SK-N-SH (cell line): ENCODE measurements around the gene FOXK1. TPM values are rescaled to one million over a fixed set of nuclear protein-coding genes. Genes with fewer than 3 reads are reported as not detected.

Experiments
- CTCF ChIA-PET: fragments of 300-600, 350-600 bp; formaldehyde crosslinking; extraction: SDS; loops from one replicate; lab custom pipeline; 2021; lab: Yijun Ruan, JAX
- POLR2A ChIA-PET: fragments of 350-600 bp; sonication (Branson Sonifier 250); formaldehyde crosslinking; extraction: SDS; loops from one replicate; lab custom pipeline; 2020; ENCODE audit warnings: antibody characterized with exemption, inconsistent platforms; lab: Yijun Ruan, JAX
- DNase-seq: peaks from one replicate; pipeline ENCODE4 v3.0.0; 2012
- H2AFZ ChIP-seq: fragments of 200-600 bp; sonication (generic); 2 replicates; pipeline ENCODE4 v1.8.1; 2016; ENCODE audit warnings: antibody characterized with exemption, mild to moderate bottlenecking, low read depth
- H3F3A ChIP-seq: fragments of 200-600 bp; sonication (generic); replicated peaks from 2 replicates; pipeline ENCODE3; 2016; ENCODE audit warnings: antibody characterized with exemption, mild to moderate bottlenecking; ENCODE audit not compliant: insufficient read depth
- H3K27ac ChIP-seq, 2 experiments: fragments of 200-500 bp in 1 of 2; fragments of 200-600 bp in 1 of 2; sonication (Bioruptor generic) in 1 of 2; sonication (generic), shearing (Covaris generic) in 1 of 2; 2 replicates each; pipeline versions ENCODE4 v1.5.1 to v1.6.1; 2014 to 2016; ENCODE audit warnings: low read depth in 2 of 2, inconsistent platforms in 1 of 2, low read length in 1 of 2, mild to moderate bottlenecking in 1 of 2, mixed read lengths in 1 of 2
- H3K27me3 ChIP-seq: fragments of 200-600 bp; sonication (generic), shearing (Covaris generic); 2 replicates; pipeline ENCODE4 v1.6.1; 2016; ENCODE audit warnings: mixed run types; ENCODE audit not compliant: insufficient read depth
- H3K36me3 ChIP-seq, 2 experiments: fragments of 200-500 bp in 1 of 2; fragments of 200-600 bp in 1 of 2; sonication (Bioruptor generic) in 1 of 2; sonication (generic) in 1 of 2; replicated peaks in 1 of 2; 2 replicates each; pipeline versions ENCODE3 to v1.5.1; 2014 to 2016; ENCODE audit warnings: low read length in 1 of 2, mild to moderate bottlenecking in 1 of 2; ENCODE audit not compliant: insufficient read depth in 2 of 2, control insufficient read depth in 1 of 2
- H3K4me1 ChIP-seq, 2 experiments: fragments of 200-500 bp in 1 of 2; fragments of 200-600 bp in 1 of 2; sonication (Bioruptor generic) in 1 of 2; sonication (generic), shearing (Covaris generic) in 1 of 2; 2 replicates each; pipeline versions ENCODE4 v1.5.1 to v1.6.1; 2014 to 2016; ENCODE audit warnings: low read depth in 1 of 2, low read length in 1 of 2, mixed run types in 1 of 2; ENCODE audit not compliant: insufficient read depth in 2 of 2, control insufficient read depth in 1 of 2
- H3K4me2 ChIP-seq: fragments of 200-600 bp; sonication (generic), shearing (Covaris generic); 2 replicates; pipeline ENCODE4 v1.6.1; 2017; ENCODE audit warnings: mixed run types
- H3K4me3 ChIP-seq, 2 experiments: fragments of 200-500 bp in 1 of 2; fragments of 200-600 bp in 1 of 2; sonication (Bioruptor generic) in 1 of 2; sonication (generic), shearing (Covaris generic) in 1 of 2; 2 replicates each; pipeline versions ENCODE4 v1.5.1 to v1.8.1; 2014 to 2016; ENCODE audit warnings: low read depth in 2 of 2, inconsistent platforms in 1 of 2, low read length in 1 of 2, mild to moderate bottlenecking in 1 of 2, mixed read lengths in 1 of 2, moderate library complexity in 1 of 2
- H3K79me2 ChIP-seq: fragments of 200-600 bp; sonication (generic); 2 replicates; pipeline ENCODE4 v1.8.1; 2017; ENCODE audit warnings: mild to moderate bottlenecking; ENCODE audit not compliant: insufficient read depth
- H3K9ac ChIP-seq: fragments of 200-600 bp; sonication (generic); 2 replicates; pipeline ENCODE4 v1.6.1; 2017; ENCODE audit warnings: mixed run types
- H3K9me2 ChIP-seq: fragments of 200-600 bp; sonication (generic); 2 replicates; pipeline ENCODE4 v1.6.1; 2017; ENCODE audit warnings: mixed run types
- H3K9me3 ChIP-seq: fragments of 200-600 bp; sonication (generic); 2 replicates; pipeline ENCODE4 v1.6.1; 2017; ENCODE audit warnings: mixed run types, mild to moderate bottlenecking, moderate library complexity
- H4K20me1 ChIP-seq: fragments of 200-600 bp; sonication (generic); 2 replicates; pipeline ENCODE4 v1.6.1; 2017; ENCODE audit warnings: mild to moderate bottlenecking, mixed run types; ENCODE audit not compliant: insufficient read depth
- CTCF ChIP-seq: fragments of 200-600 bp; sonication (generic); IDR thresholded peaks from 2 replicates; pipeline ENCODE4 v1.6.1; 2017; ENCODE audit warnings: antibody characterized with exemption, mild to moderate bottlenecking, moderate library complexity
- EZH2phosphoT487 ChIP-seq: fragments of 200-600 bp; sonication (generic); IDR thresholded peaks from 2 replicates; pipeline ENCODE4 v1.6.1; 2017; ENCODE audit warnings: low read depth, mixed run types, mild to moderate bottlenecking, antibody characterized with exemption, moderate library complexity, borderline replicate concordance
- FOSL2 ChIP-seq: IDR thresholded peaks from 2 replicates; pipeline ENCODE4 v1.4.0; 2012; ENCODE audit warnings: low read depth, mild to moderate bottlenecking, moderate library complexity, borderline replicate concordance
- GATA2 ChIP-seq: sonication (generic); formaldehyde crosslinking; IDR thresholded peaks from 2 replicates; pipeline ENCODE4 v1.5.0; 2020; ENCODE audit warnings: mild to moderate bottlenecking, missing genetic modification reagents
- MEF2A ChIP-seq: IDR thresholded peaks from 2 replicates; pipeline ENCODE4 v1.4.0; 2012; ENCODE audit warnings: low read depth, borderline replicate concordance
- MXI1 ChIP-seq: IDR thresholded peaks from 2 replicates; pipeline ENCODE4 v1.6.1; 2012; ENCODE audit warnings: mild to moderate bottlenecking, low read depth, low read length, improper control_type of control experiment
- NRF1 ChIP-seq: IDR thresholded peaks from 2 replicates; pipeline ENCODE4 v1.6.1; 2012; ENCODE audit warnings: low read depth, mild to moderate bottlenecking, low read length
- POLR2AphosphoS5 ChIP-seq: IDR thresholded peaks from 2 replicates; pipeline ENCODE4 v1.6.1; 2012; ENCODE audit warnings: low read depth, low read length
- RXRA ChIP-seq: IDR thresholded peaks from 2 replicates; pipeline ENCODE4 v1.4.0; 2012; ENCODE audit warnings: low read depth, mild to moderate bottlenecking, borderline replicate concordance
- SIN3A ChIP-seq: IDR thresholded peaks from 2 replicates; pipeline ENCODE4 v1.6.1; 2012; ENCODE audit warnings: low read depth, mild to moderate bottlenecking, low read length, moderate library complexity, borderline replicate concordance
- TAF1 ChIP-seq: IDR thresholded peaks from 2 replicates; pipeline ENCODE4 v1.6.1; 2012; ENCODE audit warnings: low read depth, mild to moderate bottlenecking, low read length, moderate library complexity, borderline replicate concordance
- WGBS: methylation state at CpG from one replicate; pipeline ENCODE4 v1.1.6; 2017; ENCODE audit warnings: low lambda C conversion rate; 5-methylcytosine and 5-hydroxymethylcytosine counted together
- polyA plus RNA-seq, 3 experiments: library from polyadenylated mRNA; depleted of rRNA; stranded (reverse); fragments of >200 nt; gene quantifications; 2 replicates each; pipeline ENCODE4 v1.2.3, GENCODE V29; 2012
- TF ChIP-seq, protein P1 (sequence below): fragments of 150-350 bp; IDR thresholded peaks from 2 replicates; pipeline ENCODE4 v1.6.1; 2016; ENCODE audit warnings: mild to moderate bottlenecking, low read depth, low read length
- TF ChIP-seq, protein P2 (sequence below): IDR thresholded peaks from 2 replicates; pipeline ENCODE4; 2012

Gene FOXK1
- polyA plus RNA-seq, 1 of the 3 experiments (the other 2 are of a cell fraction) = 4.7 TPM

DNA sequence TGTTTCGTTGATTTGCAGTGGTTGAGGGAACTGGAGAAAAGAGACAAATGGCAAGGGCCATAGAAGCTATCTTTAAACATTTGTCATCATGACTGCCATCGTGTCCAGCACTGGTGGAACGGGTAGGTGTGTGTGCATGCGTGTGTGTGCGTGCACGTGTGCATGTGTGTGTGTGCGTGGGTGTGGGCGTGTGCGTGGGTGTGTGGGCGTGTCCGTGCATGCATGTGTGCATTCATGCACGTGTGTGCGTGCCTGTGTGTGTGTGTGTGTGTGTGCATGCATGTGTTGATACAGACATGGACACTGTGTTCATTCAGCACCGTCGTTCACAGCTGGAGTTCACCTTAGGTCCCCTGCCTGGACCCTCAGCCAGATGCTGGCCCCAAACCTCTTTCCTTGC lies 55.2 kb downstream of the FOXK1 start:
- ChIA-PET POLR2A (no interaction called here), CTCF (interaction anchor here (1.3 to 1.5 kb wide), 2 partner anchors 11 to 39 kb away, joined by 3 read pairs; partner anchors contain the start of gene AP5Z1)
- Histone ChIP-seq H2AFZ (no peak overlapping the region), H3K4me2 (no peak overlapping the region), H3K27me3 (no peaks in the 10 kb centered on the region), H3K27ac (no peak overlapping the region), H4K20me1 (no peaks in the 10 kb centered on the region), H3F3A (no peaks in the 10 kb centered on the region), H3K4me1 (peaks cover 16 to 17% of the 10 kb centered on the region in 2 experiments; a peak in 3 of 4 replicates), H3K9me3 (no peaks in the 10 kb centered on the region), H3K9ac (no peak overlapping the region), H3K9me2 (no peaks in the 10 kb centered on the region), H3K36me3 (peaks cover 3 to 11% of the 10 kb centered on the region in 2 experiments), H3K4me3 (no peak overlapping the region), H3K79me2 (peaks cover 40% of the 10 kb centered on the region)
- 92% methylated on average over 14 of the region's 15 CpGs for WGBS
- DNase-seq = no peak
- TF ChIP-seq TAF1 = no peak
- no peak for TF ChIP-seq FOSL2
- TF ChIP-seq NRF1 = no peak
- TF ChIP-seq, protein P1, sequence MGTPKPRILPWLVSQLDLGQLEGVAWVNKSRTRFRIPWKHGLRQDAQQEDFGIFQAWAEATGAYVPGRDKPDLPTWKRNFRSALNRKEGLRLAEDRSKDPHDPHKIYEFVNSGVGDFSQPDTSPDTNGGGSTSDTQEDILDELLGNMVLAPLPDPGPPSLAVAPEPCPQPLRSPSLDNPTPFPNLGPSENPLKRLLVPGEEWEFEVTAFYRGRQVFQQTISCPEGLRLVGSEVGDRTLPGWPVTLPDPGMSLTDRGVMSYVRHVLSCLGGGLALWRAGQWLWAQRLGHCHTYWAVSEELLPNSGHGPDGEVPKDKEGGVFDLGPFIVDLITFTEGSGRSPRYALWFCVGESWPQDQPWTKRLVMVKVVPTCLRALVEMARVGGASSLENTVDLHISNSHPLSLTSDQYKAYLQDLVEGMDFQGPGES = no peak
- no peak for TF ChIP-seq CTCF
- no peak for TF ChIP-seq MXI1
- TF ChIP-seq MEF2A = no peak
- no peak for TF ChIP-seq POLR2AphosphoS5
- no peak for TF ChIP-seq GATA2 (CRISPR knock-in tag)
- TF ChIP-seq SIN3A = no peak
- TF ChIP-seq EZH2phosphoT487 = no peak
- TF ChIP-seq, protein P2, sequence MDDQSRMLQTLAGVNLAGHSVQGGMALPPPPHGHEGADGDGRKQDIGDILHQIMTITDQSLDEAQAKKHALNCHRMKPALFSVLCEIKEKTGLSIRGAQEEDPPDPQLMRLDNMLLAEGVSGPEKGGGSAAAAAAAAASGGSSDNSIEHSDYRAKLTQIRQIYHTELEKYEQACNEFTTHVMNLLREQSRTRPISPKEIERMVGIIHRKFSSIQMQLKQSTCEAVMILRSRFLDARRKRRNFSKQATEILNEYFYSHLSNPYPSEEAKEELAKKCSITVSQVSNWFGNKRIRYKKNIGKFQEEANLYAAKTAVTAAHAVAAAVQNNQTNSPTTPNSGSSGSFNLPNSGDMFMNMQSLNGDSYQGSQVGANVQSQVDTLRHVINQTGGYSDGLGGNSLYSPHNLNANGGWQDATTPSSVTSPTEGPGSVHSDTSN = no peak
- no peak for TF ChIP-seq RXRA
